Measurements from ENCODE around the gene TCF4. TPM values are rescaled to one million over a fixed set of nuclear protein-coding genes. Genes with fewer than 3 reads are reported as not detected.

TCF4 gene
- total and polyA plus RNA-seq, 2 donors (not counting 3 experiments of a cell fraction or from before 2014, with no cell fraction given), result 183 to 390 TPM

DNA sequence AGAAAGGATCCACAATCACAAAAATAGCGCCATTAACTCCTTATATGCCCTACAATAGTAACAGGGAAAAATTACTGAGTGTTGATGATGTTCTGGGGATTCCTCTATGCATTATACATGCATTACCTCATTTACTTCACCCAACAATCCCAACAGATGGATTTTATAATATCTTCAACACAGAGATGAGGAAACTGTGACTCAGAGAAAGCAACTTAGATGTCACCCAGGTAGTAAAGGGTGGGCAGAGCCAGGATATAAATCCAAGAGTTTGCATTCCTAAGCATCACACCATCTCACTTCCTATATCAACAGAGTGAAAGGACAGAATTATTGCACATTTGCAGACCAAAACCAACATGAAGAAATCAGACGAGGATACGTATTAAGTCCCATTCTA lies 144.2 kb downstream of the TCF4 start:
- POLR2A ChIA-PET, result no interaction called here
- no peaks in the 10 kb centered on the region for H3K9me3 ChIP-seq (replicated peaks; ENCODE audit: control insufficient read depth, insufficient read depth, low read length)
- dilution Hi-C loops (cut with MboI; ENCODE audit: extremely low pct_ligation_motif_present, low sequenced_read_pairs), result no loop called here
- CTCF ChIA-PET, result interaction anchor here (1.5 kb wide), 1 partner anchor 28 kb away, joined by 4 read pairs; no protein-coding TSS in a partner anchor
- H4K20me1 ChIP-seq (replicated peaks; ENCODE audit: control insufficient read depth, extremely low read depth, insufficient read depth, low read length), result peaks cover 2% of the 10 kb centered on the region
- no peak overlapping the region for H3K9ac ChIP-seq (replicated peaks; ENCODE audit: extremely low read depth, insufficient read depth, low read length)
- BruUV-seq (replicated peaks), result no TSS peak
- intact Hi-C loops (cut with micrococcal nuclease), result no loop called here
- peaks cover 41% of the 10 kb centered on the region for H3K79me2 ChIP-seq (ENCODE audit: control insufficient read depth, insufficient read depth, low read length)
- no peaks in the 10 kb centered on the region for H3K9me1 ChIP-seq (replicated peaks; ENCODE audit: control insufficient read depth, extremely low read depth, insufficient read depth, low read length)
- H3K27ac ChIP-seq (ENCODE audit: insufficient read depth, low read depth, low read length), result no peak overlapping the region
- TF ChIP-seq JUN (IDR thresholded peaks at IDR 0.05; ENCODE audit: borderline replicate concordance, insufficient read depth, insufficient read length, low read depth) (no peak), EZH2 (IDR thresholded peaks at IDR 0.05; ENCODE audit: borderline replicate concordance, low read depth, low read length, severe bottlenecking) (no peak)
- H3K36me3 ChIP-seq (ENCODE audit: control insufficient read depth in 2 of 2, extremely low read depth in 1 of 2, insufficient read depth in 2 of 2, low read length in 2 of 2), result no peaks in the 10 kb centered on the region
- no peaks in the 10 kb centered on the region for H3K4me1 ChIP-seq (ENCODE audit: control insufficient read depth, extremely low read depth, insufficient read depth, low read length)
- H3K27me3 ChIP-seq (ENCODE audit: control insufficient read depth in 2 of 2, insufficient read depth in 2 of 2, low read length in 2 of 2), result no peaks in the 10 kb centered on the region
- no peak for FAIRE-seq
- H2AFZ ChIP-seq (ENCODE audit: low read depth, low read length), result no peak overlapping the region
- H3K4me3 ChIP-seq (replicated peaks in 1 of 3; ENCODE audit: insufficient read depth in 1 of 3, low read depth in 1 of 3, low read length in 3 of 3), result no peak overlapping the region
- no peak for DNase-seq (ENCODE audit: low read depth, low spot score)
- H3K4me2 ChIP-seq (ENCODE audit: insufficient read depth, low read length), result no peak overlapping the region

DNA sequence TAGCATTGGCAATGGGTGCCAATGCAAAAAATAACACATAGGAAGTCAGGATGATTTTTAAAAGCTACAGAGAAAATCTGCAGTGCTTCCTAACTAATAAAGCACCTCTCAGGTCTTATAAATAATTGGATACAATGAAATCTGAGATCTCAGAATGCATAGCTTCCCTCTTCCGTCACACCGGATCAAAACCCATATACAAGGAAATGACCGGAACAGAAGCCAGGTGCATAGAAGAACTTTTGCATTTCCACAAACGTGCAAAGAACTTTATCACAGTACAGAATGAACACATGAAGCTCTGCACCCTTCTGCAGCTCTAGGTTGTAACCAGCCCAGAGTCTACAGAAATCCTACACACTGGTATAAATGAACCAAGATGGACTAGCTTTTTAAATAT lies 145.4 kb downstream of the TCF4 start:
- Histone ChIP-seq H3K4me3 (replicated peaks in 1 of 3; ENCODE audit: insufficient read depth in 1 of 3, low read depth in 1 of 3, low read length in 3 of 3) (no peak overlapping the region), H3K9me3 (replicated peaks; ENCODE audit: control insufficient read depth, insufficient read depth, low read length) (no peaks in the 10 kb centered on the region), H3K27me3 (ENCODE audit: control insufficient read depth in 2 of 2, insufficient read depth in 2 of 2, low read length in 2 of 2) (no peaks in the 10 kb centered on the region), H2AFZ (ENCODE audit: low read depth, low read length) (no peak overlapping the region), H3K4me2 (ENCODE audit: insufficient read depth, low read length) (no peak overlapping the region), H3K9me1 (replicated peaks; ENCODE audit: control insufficient read depth, extremely low read depth, insufficient read depth, low read length) (no peaks in the 10 kb centered on the region), H3K36me3 (ENCODE audit: control insufficient read depth in 2 of 2, extremely low read depth in 1 of 2, insufficient read depth in 2 of 2, low read length in 2 of 2) (no peaks in the 10 kb centered on the region), H3K9ac (replicated peaks; ENCODE audit: extremely low read depth, insufficient read depth, low read length) (no peak overlapping the region), H4K20me1 (replicated peaks; ENCODE audit: control insufficient read depth, extremely low read depth, insufficient read depth, low read length) (peaks cover 2% of the 10 kb centered on the region), H3K79me2 (ENCODE audit: control insufficient read depth, insufficient read depth, low read length) (peaks cover 34% of the 10 kb centered on the region), H3K27ac (ENCODE audit: insufficient read depth, low read depth, low read length) (no peak overlapping the region), H3K4me1 (ENCODE audit: control insufficient read depth, extremely low read depth, insufficient read depth, low read length) (no peaks in the 10 kb centered on the region)
- POLR2A ChIA-PET, result interaction anchor here (0.7 kb wide), 1 partner anchor 54 kb away, joined by 3 read pairs; no protein-coding TSS in a partner anchor
- dilution Hi-C loops (cut with MboI; ENCODE audit: extremely low pct_ligation_motif_present, low sequenced_read_pairs) (no loop called here), intact Hi-C loops (cut with micrococcal nuclease) (no loop called here)
- TF ChIP-seq FOS (IDR thresholded peaks at IDR 0.05; ENCODE audit: borderline replicate concordance, insufficient read depth, low read length) (no peak), EZH2 (IDR thresholded peaks at IDR 0.05; ENCODE audit: borderline replicate concordance, low read depth, low read length, severe bottlenecking) (no peak), GATA2 (IDR thresholded peaks at IDR 0.05; ENCODE audit: insufficient read depth, insufficient read length, low read depth, low read length) (no peak), POLR2AphosphoS5 (IDR thresholded peaks at IDR 0.05; ENCODE audit: insufficient read depth, low read depth, low read length) (no peak), POLR2A (IDR thresholded peaks at IDR 0.05; ENCODE audit: low read depth, low read length) (no peak), MYC (IDR thresholded peaks at IDR 0.05; ENCODE audit: low read depth, low read length) (no peak), JUN (IDR thresholded peaks at IDR 0.05; ENCODE audit: borderline replicate concordance, insufficient read depth, insufficient read length, low read depth) (no peak)
- TF ChIP-seq, protein P1, sequence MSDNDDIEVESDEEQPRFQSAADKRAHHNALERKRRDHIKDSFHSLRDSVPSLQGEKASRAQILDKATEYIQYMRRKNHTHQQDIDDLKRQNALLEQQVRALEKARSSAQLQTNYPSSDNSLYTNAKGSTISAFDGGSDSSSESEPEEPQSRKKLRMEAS (IDR thresholded peaks at IDR 0.05; ENCODE audit: insufficient read depth, insufficient read length), result no peak
- TF ChIP-seq, protein P2, sequence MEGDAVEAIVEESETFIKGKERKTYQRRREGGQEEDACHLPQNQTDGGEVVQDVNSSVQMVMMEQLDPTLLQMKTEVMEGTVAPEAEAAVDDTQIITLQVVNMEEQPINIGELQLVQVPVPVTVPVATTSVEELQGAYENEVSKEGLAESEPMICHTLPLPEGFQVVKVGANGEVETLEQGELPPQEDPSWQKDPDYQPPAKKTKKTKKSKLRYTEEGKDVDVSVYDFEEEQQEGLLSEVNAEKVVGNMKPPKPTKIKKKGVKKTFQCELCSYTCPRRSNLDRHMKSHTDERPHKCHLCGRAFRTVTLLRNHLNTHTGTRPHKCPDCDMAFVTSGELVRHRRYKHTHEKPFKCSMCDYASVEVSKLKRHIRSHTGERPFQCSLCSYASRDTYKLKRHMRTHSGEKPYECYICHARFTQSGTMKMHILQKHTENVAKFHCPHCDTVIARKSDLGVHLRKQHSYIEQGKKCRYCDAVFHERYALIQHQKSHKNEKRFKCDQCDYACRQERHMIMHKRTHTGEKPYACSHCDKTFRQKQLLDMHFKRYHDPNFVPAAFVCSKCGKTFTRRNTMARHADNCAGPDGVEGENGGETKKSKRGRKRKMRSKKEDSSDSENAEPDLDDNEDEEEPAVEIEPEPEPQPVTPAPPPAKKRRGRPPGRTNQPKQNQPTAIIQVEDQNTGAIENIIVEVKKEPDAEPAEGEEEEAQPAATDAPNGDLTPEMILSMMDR (IDR thresholded peaks at IDR 0.05; ENCODE audit: extremely low read depth in 1 of 2, insufficient read depth in 1 of 2, low read depth in 1 of 2, low read length in 2 of 2), result no peak
- FAIRE-seq (peak; percentile 24), DNase-seq (ENCODE audit: low read depth, low spot score) (no peak)
- BruUV-seq (replicated peaks), result no TSS peak
- CTCF ChIA-PET, result interaction anchor here (1.4 to 1.5 kb wide), 3 partner anchors 11 to 27 kb away, joined by 3 to 4 read pairs (median 4); no protein-coding TSS in a partner anchor
